Right lobe of liver (tissue), 4 donors: ENCODE data around the gene LMAN2L.

Experiments used
- CTCF ChIP-seq, 4 donors: fragments of 200-600 bp in 3 of 4; fragments of 450-650 bp in 1 of 4; IDR thresholded peaks; one replicate each; pipeline versions ENCODE4 v1.5.1 to v1.8.0; 2016 to 2022; ENCODE audit warnings: antibody characterized with exemption in 4 of 4, mild to moderate bottlenecking in 2 of 4
- POLR2A ChIP-seq: fragments of 450-650 bp; IDR thresholded peaks from one replicate; pipeline ENCODE4 v1.6.1; 2017; ENCODE audit warnings: antibody characterized with exemption, mild to moderate bottlenecking
- donor health status: DM: no; HTN: no; CAD: no.
- donor health status: DM: no; HTN: no; CAD: no.
- donor health status: DM: no; HTN: yes; CAD: no.

GRCh38 chr2:96664366-96664925 is 75.4 kb downstream of the LMAN2L start:
- TF ChIP-seq CTCF (IDR thresholded peaks at IDR 0.05) (no peak), POLR2A (no peak)
